Measurements from ENCODE around the gene N4BP2. TPM values are rescaled to one million over a fixed set of nuclear protein-coding genes. Genes with fewer than 3 reads are reported as not detected.

N4BP2 gene
- total RNA-seq, 1 donor from 2014 or later = 11.9 TPM

DNA sequence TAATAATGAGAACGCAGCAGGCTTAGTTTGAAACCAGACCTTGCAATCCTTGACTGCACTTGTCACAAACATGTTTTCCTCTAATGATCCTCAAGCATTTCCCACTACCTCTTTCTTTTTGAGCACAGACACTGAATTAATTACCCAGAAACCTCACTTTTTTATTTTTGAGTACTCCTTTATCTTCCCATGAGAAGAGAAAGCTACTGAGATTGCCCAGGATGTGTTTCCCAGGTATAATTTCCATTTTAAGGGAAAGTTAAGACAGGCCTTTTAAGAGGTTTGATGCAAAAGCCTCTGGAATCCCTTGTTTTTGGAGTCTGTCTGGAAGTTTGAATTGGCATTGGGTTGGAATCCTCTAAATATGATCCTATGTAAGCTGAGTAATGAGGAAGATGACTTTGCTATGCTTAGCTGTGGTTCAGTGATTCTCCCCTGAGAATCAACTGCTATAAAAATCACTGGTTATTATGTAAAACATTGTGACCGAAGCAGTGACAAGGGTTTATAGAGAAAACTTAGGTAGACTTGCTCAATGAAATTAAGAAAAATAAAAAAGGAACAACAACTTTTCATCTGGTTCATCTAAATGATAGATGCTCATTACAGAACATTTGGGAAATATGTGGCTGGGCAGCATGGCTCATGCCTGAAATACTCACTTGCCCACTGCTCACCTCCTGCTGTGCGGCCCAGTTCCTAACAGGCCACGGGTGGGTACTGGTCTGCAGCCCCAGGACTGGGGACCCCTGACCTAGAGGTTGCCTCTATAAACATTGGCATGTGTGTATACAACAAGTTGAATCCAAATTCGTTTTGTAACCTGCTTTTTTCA is 129.4 kb downstream of the N4BP2 start:
- Histone ChIP-seq H3K4me3 (ENCODE audit: low read depth, low read length) (no peak overlapping the region), H3K27me3 (ENCODE audit: control insufficient read depth, insufficient read depth, low read length) (no peaks in the 10 kb centered on the region), H3K36me3 (ENCODE audit: control insufficient read depth, insufficient read depth, low read length) (no peaks in the 10 kb centered on the region)
- TF ChIP-seq, protein P1, sequence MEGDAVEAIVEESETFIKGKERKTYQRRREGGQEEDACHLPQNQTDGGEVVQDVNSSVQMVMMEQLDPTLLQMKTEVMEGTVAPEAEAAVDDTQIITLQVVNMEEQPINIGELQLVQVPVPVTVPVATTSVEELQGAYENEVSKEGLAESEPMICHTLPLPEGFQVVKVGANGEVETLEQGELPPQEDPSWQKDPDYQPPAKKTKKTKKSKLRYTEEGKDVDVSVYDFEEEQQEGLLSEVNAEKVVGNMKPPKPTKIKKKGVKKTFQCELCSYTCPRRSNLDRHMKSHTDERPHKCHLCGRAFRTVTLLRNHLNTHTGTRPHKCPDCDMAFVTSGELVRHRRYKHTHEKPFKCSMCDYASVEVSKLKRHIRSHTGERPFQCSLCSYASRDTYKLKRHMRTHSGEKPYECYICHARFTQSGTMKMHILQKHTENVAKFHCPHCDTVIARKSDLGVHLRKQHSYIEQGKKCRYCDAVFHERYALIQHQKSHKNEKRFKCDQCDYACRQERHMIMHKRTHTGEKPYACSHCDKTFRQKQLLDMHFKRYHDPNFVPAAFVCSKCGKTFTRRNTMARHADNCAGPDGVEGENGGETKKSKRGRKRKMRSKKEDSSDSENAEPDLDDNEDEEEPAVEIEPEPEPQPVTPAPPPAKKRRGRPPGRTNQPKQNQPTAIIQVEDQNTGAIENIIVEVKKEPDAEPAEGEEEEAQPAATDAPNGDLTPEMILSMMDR (IDR thresholded peaks at IDR 0.05; ENCODE audit: insufficient read depth, low read length, poor library complexity, severe bottlenecking) = no peak
- DNase-seq (ENCODE audit: low read depth) = no peak

DNA sequence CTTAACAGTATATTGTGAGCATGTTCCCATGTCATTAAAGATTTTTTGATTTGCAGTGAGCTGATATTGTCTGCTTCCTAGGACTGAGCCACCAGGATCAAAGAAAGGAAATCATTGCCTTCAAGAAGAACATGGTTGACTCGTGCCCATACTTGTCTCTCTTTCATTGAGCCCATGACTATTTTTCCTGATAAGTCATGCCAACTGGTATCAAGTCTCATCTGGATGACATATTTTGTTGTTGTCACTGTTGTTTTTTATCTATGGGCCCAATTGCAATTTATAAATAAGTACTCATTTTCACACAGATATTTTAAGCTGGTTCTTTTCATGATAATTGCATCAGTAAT is 130.0 kb downstream of the N4BP2 start:
- TF ChIP-seq, protein P1 (IDR thresholded peaks at IDR 0.05; ENCODE audit: insufficient read depth, low read length, poor library complexity, severe bottlenecking) = no peak
- Histone ChIP-seq H3K27me3 (ENCODE audit: control insufficient read depth, insufficient read depth, low read length) (no peaks in the 10 kb centered on the region), H3K36me3 (ENCODE audit: control insufficient read depth, insufficient read depth, low read length) (no peaks in the 10 kb centered on the region), H3K4me3 (ENCODE audit: low read depth, low read length) (no peak overlapping the region)
- DNase-seq (ENCODE audit: low read depth) = no peak

DNA sequence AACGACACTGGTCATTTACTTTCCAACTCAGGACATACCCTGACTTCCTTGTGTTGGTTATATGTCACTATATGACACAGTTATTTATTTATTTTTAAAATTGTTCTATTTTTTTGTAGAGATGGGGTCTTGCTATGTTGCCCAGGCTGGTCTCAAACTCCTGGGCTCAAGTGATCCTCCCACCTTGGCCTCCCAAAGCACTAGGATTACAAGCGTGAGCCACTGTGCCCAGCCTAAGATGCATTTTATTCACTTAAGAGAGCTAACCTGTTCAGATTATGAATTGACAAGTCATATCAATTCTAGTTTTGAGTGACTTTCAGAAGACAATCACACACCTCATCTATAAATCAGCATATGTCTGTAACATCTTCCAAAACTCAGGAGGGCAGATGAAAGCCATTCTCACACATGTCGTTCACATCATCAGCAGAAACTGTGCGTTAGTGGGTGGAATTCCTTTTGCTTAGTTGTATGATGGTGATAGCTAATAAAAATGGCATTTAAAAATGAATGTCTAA is 130.8 kb downstream of the N4BP2 start:
- DNase-seq (ENCODE audit: low read depth) = no peak
- Histone ChIP-seq H3K27me3 (ENCODE audit: control insufficient read depth, insufficient read depth, low read length) (no peaks in the 10 kb centered on the region), H3K4me3 (ENCODE audit: low read depth, low read length) (no peak overlapping the region), H3K36me3 (ENCODE audit: control insufficient read depth, insufficient read depth, low read length) (no peaks in the 10 kb centered on the region)
- TF ChIP-seq, protein P1 (IDR thresholded peaks at IDR 0.05; ENCODE audit: insufficient read depth, low read length, poor library complexity, severe bottlenecking) = no peak

DNA sequence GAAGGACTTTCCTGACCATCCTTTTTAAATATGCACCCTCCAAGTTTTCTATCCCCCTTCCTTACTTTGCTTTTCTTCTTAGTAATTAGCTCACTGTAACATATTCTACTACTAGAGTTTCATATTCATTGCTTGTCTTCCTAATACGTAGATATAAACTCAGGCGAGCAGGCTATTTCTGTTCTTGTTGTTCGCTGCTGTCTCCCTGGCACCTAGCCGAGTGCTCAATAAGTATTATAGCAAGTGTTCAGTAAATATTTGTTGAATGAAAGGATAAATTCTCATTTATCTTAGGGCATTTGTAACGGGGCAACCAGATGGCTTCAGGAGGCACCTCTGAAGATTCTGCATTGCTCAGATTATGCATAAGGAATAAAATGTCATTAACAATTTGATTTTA is 133.4 kb downstream of the N4BP2 start:
- no peaks in the 10 kb centered on the region for H3K27me3 ChIP-seq (ENCODE audit: control insufficient read depth, insufficient read depth, low read length)
- H3K36me3 ChIP-seq (ENCODE audit: control insufficient read depth, insufficient read depth, low read length) = no peaks in the 10 kb centered on the region
- DNase-seq (ENCODE audit: low read depth) = no peak
- no peak overlapping the region for H3K4me3 ChIP-seq (ENCODE audit: low read depth, low read length)
- TF ChIP-seq, protein P1 (IDR thresholded peaks at IDR 0.05; ENCODE audit: insufficient read depth, low read length, poor library complexity, severe bottlenecking) = no peak

DNA sequence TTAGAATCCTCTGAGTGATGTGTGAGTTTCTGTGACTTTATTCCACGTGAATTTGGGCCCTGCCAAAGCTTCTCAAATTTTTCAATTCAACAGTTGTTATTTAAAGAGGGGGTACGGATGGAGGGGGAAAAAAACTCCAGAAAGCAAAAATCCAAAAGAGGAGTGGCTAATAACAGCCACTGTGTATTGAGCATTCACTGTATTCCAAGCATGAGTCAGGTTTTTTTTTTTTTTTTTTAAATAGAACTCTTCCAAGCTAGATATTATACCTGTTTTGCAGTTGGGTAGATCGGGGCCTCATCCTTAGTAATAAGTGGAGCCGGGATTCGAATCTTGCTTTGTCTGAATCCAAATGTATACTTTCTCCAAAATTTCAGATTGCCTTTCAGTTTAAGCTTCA is 133.8 kb downstream of the N4BP2 start:
- Histone ChIP-seq H3K4me3 (ENCODE audit: low read depth, low read length) (no peak overlapping the region), H3K36me3 (ENCODE audit: control insufficient read depth, insufficient read depth, low read length) (no peaks in the 10 kb centered on the region), H3K27me3 (ENCODE audit: control insufficient read depth, insufficient read depth, low read length) (no peaks in the 10 kb centered on the region)
- DNase-seq (ENCODE audit: low read depth) = no peak
- TF ChIP-seq, protein P1 (IDR thresholded peaks at IDR 0.05; ENCODE audit: insufficient read depth, low read length, poor library complexity, severe bottlenecking) = no peak

Data from kidney epithelial cell (primary cell).